Activated T-cell treated with anti-CD3 and anti-CD28 coated beads for 4 hours (primary cell): Measurements from ENCODE around the gene ITIH5.

Source experiments
- DNase-seq: peaks from one replicate; pipeline ENCODE4 v3.0.0-alpha.2; 2020

Gene ITIH5

DNA sequence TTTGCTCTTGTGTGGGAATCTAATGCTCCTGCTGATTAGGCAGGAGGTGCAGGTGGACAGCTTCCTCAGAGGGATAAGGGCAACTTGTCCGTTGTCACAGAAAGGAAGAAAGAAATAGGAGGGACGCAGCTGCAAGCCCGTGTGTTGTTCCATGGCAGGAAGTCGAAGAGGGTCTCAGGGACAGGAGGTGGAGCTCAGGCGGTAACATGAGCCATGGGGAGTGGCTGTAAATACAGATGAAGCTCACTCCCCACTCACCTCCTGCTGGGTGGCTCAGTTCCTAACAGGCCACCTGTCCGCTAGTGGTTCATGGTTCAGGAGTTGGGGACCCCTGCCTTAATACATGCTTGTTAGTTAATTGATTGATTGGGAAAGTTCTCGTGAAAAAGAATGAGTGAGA, 154.3 kb downstream of the ITIH5 start:
- no peak for DNase-seq

DNA sequence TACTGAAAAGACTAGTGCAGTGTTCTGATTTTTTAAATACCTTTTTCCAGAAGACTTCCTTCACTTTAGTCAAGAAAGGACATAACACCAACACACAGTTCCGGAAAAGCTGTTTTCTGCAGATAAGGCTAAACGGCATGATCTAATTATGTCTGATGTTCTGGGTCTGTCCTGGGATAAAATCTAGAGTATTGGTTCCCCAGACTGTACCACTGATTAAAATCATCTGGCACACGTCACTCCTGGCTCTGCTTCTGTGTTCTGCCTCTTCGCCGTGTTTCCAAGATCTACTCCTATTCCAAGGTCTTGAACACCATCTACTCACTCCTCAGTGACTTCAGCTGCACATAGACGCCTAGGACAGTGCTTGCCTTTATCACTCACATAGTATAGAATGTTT, 155.2 kb downstream of the ITIH5 start:
- no peak for DNase-seq
